HCT116 (cell line): ENCODE data around the gene TRMT2A.

Experiments used
- EZH2phosphoT487 ChIP-seq: fragments of 200-600 bp; IDR thresholded peaks from 2 replicates; pipeline ENCODE4 v1.6.1; 2018; ENCODE audit warnings: antibody characterized with exemption, borderline replicate concordance
- MAX ChIP-seq: IDR thresholded peaks from 2 replicates; pipeline ENCODE4 v1.6.1; 2012
- POLR2AphosphoS5 ChIP-seq: IDR thresholded peaks from 2 replicates; pipeline ENCODE4 v1.6.1; 2011; ENCODE audit warnings: mild to moderate bottlenecking, low read depth, low read length, moderate library complexity
- YY1 ChIP-seq: IDR thresholded peaks from 2 replicates; pipeline ENCODE4 v1.6.1; 2011; ENCODE audit warnings: low read length, low read depth, moderate library complexity, mild to moderate bottlenecking; ENCODE audit not compliant: insufficient replicate concordance; ENCODE audit errors: extremely low read depth
- ZFX ChIP-seq: fragments of 450-650 bp; IDR thresholded peaks from 2 replicates; pipeline ENCODE4 v1.6.1; 2017
- TF ChIP-seq, protein P1 (sequence below), 3 experiments: fragments of 200-600 bp in 1 of 3; sonication (generic) in 1 of 3; IDR thresholded peaks in 2 of 3; conservative IDR thresholded peaks in 1 of 3; 2 replicates each; pipeline ENCODE4 v1.5.1; 2012 to 2017; ENCODE audit warnings: low read depth in 2 of 3, low read length in 2 of 3, antibody characterized with exemption in 1 of 3, borderline replicate concordance in 1 of 3, control low read depth in 1 of 3, mild to moderate bottlenecking in 1 of 3, mixed read lengths in 1 of 3, mixed run types in 1 of 3, moderate library complexity in 1 of 3; ENCODE audit not compliant: insufficient read depth in 1 of 3
- TF ChIP-seq, protein P2 (sequence below): IDR thresholded peaks from 2 replicates; pipeline ENCODE4 v1.6.1; 2012; ENCODE audit warnings: low read depth

DNA sequence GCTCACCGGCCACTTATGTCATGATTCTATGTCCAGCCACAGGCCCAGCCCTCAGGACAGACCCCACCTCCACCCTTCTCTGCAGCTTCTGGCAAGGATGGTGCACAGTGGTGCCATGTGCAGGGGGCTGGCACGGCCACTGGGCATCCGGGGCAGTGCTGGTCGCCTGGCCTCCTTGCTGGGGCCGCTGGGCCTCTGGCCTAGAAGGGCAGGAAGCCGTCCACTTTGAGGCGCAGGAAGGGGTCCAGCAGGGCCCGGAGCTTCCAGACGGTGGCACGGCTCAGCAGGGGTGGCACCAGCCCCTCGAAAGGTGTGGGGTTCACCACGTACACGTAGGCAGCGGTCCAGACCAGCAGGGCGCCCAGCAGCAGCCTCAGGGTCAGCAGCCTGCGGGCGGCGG lies 31.4 kb upstream of the TRMT2A start:
- no peak for TF ChIP-seq EZH2phosphoT487
- TF ChIP-seq, protein P1, sequence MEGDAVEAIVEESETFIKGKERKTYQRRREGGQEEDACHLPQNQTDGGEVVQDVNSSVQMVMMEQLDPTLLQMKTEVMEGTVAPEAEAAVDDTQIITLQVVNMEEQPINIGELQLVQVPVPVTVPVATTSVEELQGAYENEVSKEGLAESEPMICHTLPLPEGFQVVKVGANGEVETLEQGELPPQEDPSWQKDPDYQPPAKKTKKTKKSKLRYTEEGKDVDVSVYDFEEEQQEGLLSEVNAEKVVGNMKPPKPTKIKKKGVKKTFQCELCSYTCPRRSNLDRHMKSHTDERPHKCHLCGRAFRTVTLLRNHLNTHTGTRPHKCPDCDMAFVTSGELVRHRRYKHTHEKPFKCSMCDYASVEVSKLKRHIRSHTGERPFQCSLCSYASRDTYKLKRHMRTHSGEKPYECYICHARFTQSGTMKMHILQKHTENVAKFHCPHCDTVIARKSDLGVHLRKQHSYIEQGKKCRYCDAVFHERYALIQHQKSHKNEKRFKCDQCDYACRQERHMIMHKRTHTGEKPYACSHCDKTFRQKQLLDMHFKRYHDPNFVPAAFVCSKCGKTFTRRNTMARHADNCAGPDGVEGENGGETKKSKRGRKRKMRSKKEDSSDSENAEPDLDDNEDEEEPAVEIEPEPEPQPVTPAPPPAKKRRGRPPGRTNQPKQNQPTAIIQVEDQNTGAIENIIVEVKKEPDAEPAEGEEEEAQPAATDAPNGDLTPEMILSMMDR (IDR thresholded peaks at IDR 0.05 in 2 of 3, conservative IDR thresholded peaks at IDR 0.05 in 1 of 3; ENCODE audit: borderline replicate concordance in 1 of 3, insufficient read depth in 1 of 3, low read depth in 2 of 3, low read length in 2 of 3): no peak
- TF ChIP-seq YY1: no peak
- no peak for TF ChIP-seq POLR2AphosphoS5
- TF ChIP-seq MAX: no peak
- no peak for TF ChIP-seq ZFX
- TF ChIP-seq, protein P2, sequence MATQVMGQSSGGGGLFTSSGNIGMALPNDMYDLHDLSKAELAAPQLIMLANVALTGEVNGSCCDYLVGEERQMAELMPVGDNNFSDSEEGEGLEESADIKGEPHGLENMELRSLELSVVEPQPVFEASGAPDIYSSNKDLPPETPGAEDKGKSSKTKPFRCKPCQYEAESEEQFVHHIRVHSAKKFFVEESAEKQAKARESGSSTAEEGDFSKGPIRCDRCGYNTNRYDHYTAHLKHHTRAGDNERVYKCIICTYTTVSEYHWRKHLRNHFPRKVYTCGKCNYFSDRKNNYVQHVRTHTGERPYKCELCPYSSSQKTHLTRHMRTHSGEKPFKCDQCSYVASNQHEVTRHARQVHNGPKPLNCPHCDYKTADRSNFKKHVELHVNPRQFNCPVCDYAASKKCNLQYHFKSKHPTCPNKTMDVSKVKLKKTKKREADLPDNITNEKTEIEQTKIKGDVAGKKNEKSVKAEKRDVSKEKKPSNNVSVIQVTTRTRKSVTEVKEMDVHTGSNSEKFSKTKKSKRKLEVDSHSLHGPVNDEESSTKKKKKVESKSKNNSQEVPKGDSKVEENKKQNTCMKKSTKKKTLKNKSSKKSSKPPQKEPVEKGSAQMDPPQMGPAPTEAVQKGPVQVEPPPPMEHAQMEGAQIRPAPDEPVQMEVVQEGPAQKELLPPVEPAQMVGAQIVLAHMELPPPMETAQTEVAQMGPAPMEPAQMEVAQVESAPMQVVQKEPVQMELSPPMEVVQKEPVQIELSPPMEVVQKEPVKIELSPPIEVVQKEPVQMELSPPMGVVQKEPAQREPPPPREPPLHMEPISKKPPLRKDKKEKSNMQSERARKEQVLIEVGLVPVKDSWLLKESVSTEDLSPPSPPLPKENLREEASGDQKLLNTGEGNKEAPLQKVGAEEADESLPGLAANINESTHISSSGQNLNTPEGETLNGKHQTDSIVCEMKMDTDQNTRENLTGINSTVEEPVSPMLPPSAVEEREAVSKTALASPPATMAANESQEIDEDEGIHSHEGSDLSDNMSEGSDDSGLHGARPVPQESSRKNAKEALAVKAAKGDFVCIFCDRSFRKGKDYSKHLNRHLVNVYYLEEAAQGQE: no peak
